Effector memory CD8-positive, alpha-beta T cell (primary cell): Measurements from ENCODE around the gene KRT4.
A peak's percentile ranks its signal among the peaks of the same experiment; 100 is the strongest.
"Not testable (repeated sequence)": the region's sequence is repeated elsewhere in the genome, so short reads cannot be mapped to it uniquely, and the experiment has no call there.

Source experiments
- ATAC-seq: fragments of 150-1000 bp; cut with Tn5 transposase; replicated peaks from 2 replicates; pipeline ENCODE4 v1.10.0; 2021; ENCODE audit warnings: mild to moderate bottlenecking, moderate library complexity
- DNase-seq, 3 experiments: peaks; one replicate each; pipeline ENCODE4 v3.0.0; 2021
- H3K27ac Mint-ChIP-seq, 2 donors: one replicate each; pipeline ENCODE4 v1.8.0; 2022; ENCODE audit warnings: mild to moderate bottlenecking in 2 of 2, mixed read lengths in 2 of 2, moderate library complexity in 2 of 2
- H3K27me3 Mint-ChIP-seq, 2 donors: one replicate each; pipeline ENCODE4 v1.8.0; 2022; ENCODE audit warnings: mixed read lengths in 2 of 2
- H3K36me3 Mint-ChIP-seq: one replicate; pipeline ENCODE4 v1.8.0; 2022; ENCODE audit warnings: mild to moderate bottlenecking, moderate library complexity, mixed read lengths; ENCODE audit not compliant: insufficient read depth
- H3K4me1 Mint-ChIP-seq, 2 donors: one replicate each; pipeline ENCODE4 v1.8.0; 2022; ENCODE audit warnings: low read depth in 2 of 2, mixed read lengths in 2 of 2
- H3K4me3 Mint-ChIP-seq, 2 donors: one replicate each; pipeline ENCODE4 v1.8.0; 2022; ENCODE audit warnings: mild to moderate bottlenecking in 2 of 2, mixed read lengths in 2 of 2, moderate library complexity in 2 of 2
- H3K9me3 Mint-ChIP-seq, 2 donors: one replicate each; pipeline ENCODE4 v1.8.0; 2022; ENCODE audit warnings: mixed read lengths in 2 of 2
- total RNA-seq, 9 experiments: gene quantifications; one replicate each; lab custom pipeline; 2026; lab: John Stamatoyannopoulos, UW

Gene KRT4
- 0 reads per million in 9 experiments for total RNA-seq

GRCh38 chr12:52813885-52814709 lies at the start of gene KRT4:
TSS of gene KRT4 (minus strand) at chr12:52814116. CDS start at chr12:52814058, 58 bp downstream.
- ATAC-seq: no peak
- no peak for DNase-seq

GRCh38 chr12:52862023-52862422 lies 48.1 kb upstream of the KRT4 start:
- Mint-ChIP-seq H3K9me3 (no peaks in the 10 kb centered on the region), H3K27ac (no peak overlapping the region), H3K4me1 (peaks cover 0 to 2% of the 10 kb centered on the region in 2 donors), H3K4me3 (no peak overlapping the region), H3K27me3 (peaks cover 0 to 14% of the 10 kb centered on the region in 2 donors), H3K36me3 (no peaks in the 10 kb centered on the region)
- DNase-seq: no peak
- no peak for ATAC-seq

More at GRCh38 chr12:52813885-52814709, at the start of gene KRT4:
- Mint-ChIP-seq H3K4me1 (peaks cover 3 to 12% of the 10 kb centered on the region in 2 donors), H3K27me3 (peaks cover 21 to 50% of the 10 kb centered on the region in 2 donors), H3K36me3 (no peaks in the 10 kb centered on the region), H3K9me3 (no peaks in the 10 kb centered on the region), H3K27ac (no peak within 1 kb of the TSS), H3K4me3 (no peak within 1 kb of the TSS)

GRCh38 chr12:52861511-52861910 lies 47.6 kb upstream of the KRT4 start:
- Mint-ChIP-seq H3K27me3 (peaks cover 0 to 19% of the 10 kb centered on the region in 2 donors), H3K9me3 (no peaks in the 10 kb centered on the region), H3K36me3 (no peaks in the 10 kb centered on the region), H3K4me1 (no peaks in the 10 kb centered on the region), H3K4me3 (no peak overlapping the region), H3K27ac (no peak overlapping the region)
- no peak for ATAC-seq
- DNase-seq: no peak

GRCh38 chr12:52860102-52860823 lies 46.3 kb upstream of the KRT4 start:
- DNase-seq (no peak), ATAC-seq (no peak)
- Mint-ChIP-seq H3K36me3 (no peaks in the 10 kb centered on the region), H3K4me3 (no peak overlapping the region), H3K9me3 (no peaks in the 10 kb centered on the region), H3K4me1 (no peaks in the 10 kb centered on the region), H3K27me3 (peaks cover 5 to 28% of the 10 kb centered on the region in 2 donors), H3K27ac (peak overlapping the region in 1 of 2 donors; percentile 70)

GRCh38 chr12:52857500-52857899 lies 43.6 kb upstream of the KRT4 start:
- Mint-ChIP-seq H3K4me1 (no peaks in the 10 kb centered on the region), H3K9me3 (no peaks in the 10 kb centered on the region), H3K27me3 (peaks cover 28 to 55% of the 10 kb centered on the region in 2 donors), H3K36me3 (no peaks in the 10 kb centered on the region), H3K4me3 (no peak overlapping the region), H3K27ac (no peak overlapping the region)
- DNase-seq (no peak), ATAC-seq (no peak)

- Mint-ChIP-seq H3K27ac (no peak overlapping the region), H3K4me3 (no peak overlapping the region), H3K36me3 (no peaks in the 10 kb centered on the region), H3K9me3 (no peaks in the 10 kb centered on the region), H3K4me1 (no peaks in the 10 kb centered on the region), H3K27me3 (peaks cover 28 to 62% of the 10 kb centered on the region in 2 donors)
- DNase-seq (no peak), ATAC-seq (no peak)
These were observed 42.9 kb upstream of the KRT4 start for GRCh38 chr12:52856787-52857186.

- not testable (repeated sequence) for H3K9me3 Mint-ChIP-seq, H3K4me3 Mint-ChIP-seq, H3K4me1 Mint-ChIP-seq, ATAC-seq, H3K27ac Mint-ChIP-seq, DNase-seq, H3K36me3 Mint-ChIP-seq
- H3K27me3 Mint-ChIP-seq: peaks cover 29 to 66% of the 10 kb centered on the region in 2 donors
These were observed 42.2 kb upstream of the KRT4 start for GRCh38 chr12:52856077-52856476.

- Mint-ChIP-seq H3K9me3 (no peaks in the 10 kb centered on the region), H3K27me3 (peaks cover 48 to 85% of the 10 kb centered on the region in 2 donors), H3K4me1 (no peaks in the 10 kb centered on the region), H3K27ac (no peak overlapping the region), H3K4me3 (no peak overlapping the region), H3K36me3 (no peaks in the 10 kb centered on the region)
- ATAC-seq (no peak), DNase-seq (no peak)
These were observed 37.9 kb upstream of the KRT4 start for GRCh38 chr12:52851787-52852186.

- ATAC-seq (no peak), DNase-seq (no peak)
- no peaks in the 10 kb centered on the region for H3K36me3 Mint-ChIP-seq
- H3K27ac Mint-ChIP-seq: no peak overlapping the region
- H3K4me1 Mint-ChIP-seq: no peaks in the 10 kb centered on the region
- H3K27me3 Mint-ChIP-seq: peaks cover 56 to 88% of the 10 kb centered on the region in 2 donors
- no peaks in the 10 kb centered on the region for H3K9me3 Mint-ChIP-seq
- no peak overlapping the region for H3K4me3 Mint-ChIP-seq
These were observed 36.8 kb upstream of the KRT4 start for GRCh38 chr12:52850681-52851080.

GRCh38 chr12:52849511-52849910 lies 35.6 kb upstream of the KRT4 start:
- no peak for ATAC-seq
- H3K36me3 Mint-ChIP-seq: no peaks in the 10 kb centered on the region
- H3K27ac Mint-ChIP-seq: no peak overlapping the region
- no peaks in the 10 kb centered on the region for H3K9me3 Mint-ChIP-seq
- DNase-seq: no peak
- peaks cover 50 to 86% of the 10 kb centered on the region in 2 donors for H3K27me3 Mint-ChIP-seq
- no peak overlapping the region for H3K4me3 Mint-ChIP-seq
- no peaks in the 10 kb centered on the region for H3K4me1 Mint-ChIP-seq

- Mint-ChIP-seq H3K4me3 (no peak within 1 kb of the TSS), H3K27me3 (peaks cover 43 to 79% of the 10 kb centered on the region in 2 donors), H3K27ac (no peak within 1 kb of the TSS), H3K36me3 (no peaks in the 10 kb centered on the region), H3K9me3 (no peaks in the 10 kb centered on the region), H3K4me1 (no peaks in the 10 kb centered on the region)
- ATAC-seq (no peak), DNase-seq (no peak)
These were observed 34.8 kb upstream of the KRT4 start, which contains the start of gene KRT78 for GRCh38 chr12:52848661-52849255. TSS of gene KRT78 (minus strand) at chr12:52848994. CDS start at chr12:52848930, 64 bp downstream.

GRCh38 chr12:52847335-52848102 lies 33.6 kb upstream of the KRT4 start:
- H3K27me3 Mint-ChIP-seq: peaks cover 35 to 67% of the 10 kb centered on the region in 2 donors
- no peaks in the 10 kb centered on the region for H3K36me3 Mint-ChIP-seq
- no peak overlapping the region for H3K27ac Mint-ChIP-seq
- DNase-seq (no peak), ATAC-seq (no peak)
- no peak overlapping the region for H3K4me3 Mint-ChIP-seq
- H3K4me1 Mint-ChIP-seq: peaks cover 0 to 1% of the 10 kb centered on the region in 2 donors
- no peaks in the 10 kb centered on the region for H3K9me3 Mint-ChIP-seq
